Bladder microvascular endothelial cell (primary cell): Measurements from ENCODE around the gene RNASEL. TPM values are rescaled to one million over a fixed set of nuclear protein-coding genes. Genes with fewer than 3 reads are reported as not detected.

Source experiments
- total RNA-seq: library from RNA; depleted of rRNA; stranded (reverse); fragments of >200 nt; gene quantifications from 2 replicates; pipeline ENCODE4 v1.2.3, GENCODE V29; 2014

Gene RNASEL, protein sequence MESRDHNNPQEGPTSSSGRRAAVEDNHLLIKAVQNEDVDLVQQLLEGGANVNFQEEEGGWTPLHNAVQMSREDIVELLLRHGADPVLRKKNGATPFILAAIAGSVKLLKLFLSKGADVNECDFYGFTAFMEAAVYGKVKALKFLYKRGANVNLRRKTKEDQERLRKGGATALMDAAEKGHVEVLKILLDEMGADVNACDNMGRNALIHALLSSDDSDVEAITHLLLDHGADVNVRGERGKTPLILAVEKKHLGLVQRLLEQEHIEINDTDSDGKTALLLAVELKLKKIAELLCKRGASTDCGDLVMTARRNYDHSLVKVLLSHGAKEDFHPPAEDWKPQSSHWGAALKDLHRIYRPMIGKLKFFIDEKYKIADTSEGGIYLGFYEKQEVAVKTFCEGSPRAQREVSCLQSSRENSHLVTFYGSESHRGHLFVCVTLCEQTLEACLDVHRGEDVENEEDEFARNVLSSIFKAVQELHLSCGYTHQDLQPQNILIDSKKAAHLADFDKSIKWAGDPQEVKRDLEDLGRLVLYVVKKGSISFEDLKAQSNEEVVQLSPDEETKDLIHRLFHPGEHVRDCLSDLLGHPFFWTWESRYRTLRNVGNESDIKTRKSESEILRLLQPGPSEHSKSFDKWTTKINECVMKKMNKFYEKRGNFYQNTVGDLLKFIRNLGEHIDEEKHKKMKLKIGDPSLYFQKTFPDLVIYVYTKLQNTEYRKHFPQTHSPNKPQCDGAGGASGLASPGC
- 2.3 TPM in 2 replicates for total RNA-seq

DNA sequence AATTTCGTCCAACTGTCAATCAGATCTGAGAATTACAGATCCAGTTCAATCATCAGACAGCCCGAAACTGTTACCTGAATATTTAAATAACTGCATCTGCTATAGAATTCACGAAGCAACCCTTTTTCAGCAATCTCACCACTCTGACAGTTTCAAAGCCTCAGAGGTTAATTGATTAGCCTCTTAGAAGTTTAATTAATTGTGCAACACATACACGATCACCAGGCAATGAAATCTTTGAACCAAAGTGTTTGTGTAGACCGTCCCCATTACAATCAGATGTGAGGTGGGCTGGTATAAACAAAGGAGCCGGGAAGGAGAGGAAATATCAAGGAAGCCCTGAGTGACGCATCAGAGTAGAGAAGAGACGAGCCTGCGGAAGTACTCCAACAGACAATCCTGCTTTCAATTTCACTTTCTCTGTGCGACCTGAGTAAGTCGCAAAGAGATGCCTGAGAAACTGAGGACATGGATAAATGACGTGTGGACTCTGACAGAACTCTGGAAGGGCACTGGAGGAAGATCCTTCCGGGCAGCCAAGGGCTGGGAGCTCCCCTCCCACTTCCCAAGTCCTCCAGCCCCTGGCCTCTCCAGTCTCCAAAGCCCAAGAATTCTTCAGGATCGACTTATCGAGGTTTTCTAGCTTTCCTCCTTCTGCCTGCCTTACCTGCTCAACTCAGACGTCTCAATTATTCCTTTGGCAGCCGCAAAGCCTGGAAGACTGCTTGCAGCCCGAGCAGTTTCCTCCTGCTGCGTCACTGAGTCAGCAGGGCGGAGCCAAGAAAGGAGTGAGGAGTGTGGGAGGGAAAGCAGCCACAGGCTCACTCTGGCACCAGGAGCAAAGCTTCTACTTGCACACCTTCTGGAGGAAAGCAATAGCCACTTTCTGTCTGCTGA, at the start of gene RNASEL:
Gene RNASEL, minus strand, starts transcription at position 757 of the 897 bp plus-strand sequence. CDS start 2,450 bp downstream, outside the sequence.

DNA sequence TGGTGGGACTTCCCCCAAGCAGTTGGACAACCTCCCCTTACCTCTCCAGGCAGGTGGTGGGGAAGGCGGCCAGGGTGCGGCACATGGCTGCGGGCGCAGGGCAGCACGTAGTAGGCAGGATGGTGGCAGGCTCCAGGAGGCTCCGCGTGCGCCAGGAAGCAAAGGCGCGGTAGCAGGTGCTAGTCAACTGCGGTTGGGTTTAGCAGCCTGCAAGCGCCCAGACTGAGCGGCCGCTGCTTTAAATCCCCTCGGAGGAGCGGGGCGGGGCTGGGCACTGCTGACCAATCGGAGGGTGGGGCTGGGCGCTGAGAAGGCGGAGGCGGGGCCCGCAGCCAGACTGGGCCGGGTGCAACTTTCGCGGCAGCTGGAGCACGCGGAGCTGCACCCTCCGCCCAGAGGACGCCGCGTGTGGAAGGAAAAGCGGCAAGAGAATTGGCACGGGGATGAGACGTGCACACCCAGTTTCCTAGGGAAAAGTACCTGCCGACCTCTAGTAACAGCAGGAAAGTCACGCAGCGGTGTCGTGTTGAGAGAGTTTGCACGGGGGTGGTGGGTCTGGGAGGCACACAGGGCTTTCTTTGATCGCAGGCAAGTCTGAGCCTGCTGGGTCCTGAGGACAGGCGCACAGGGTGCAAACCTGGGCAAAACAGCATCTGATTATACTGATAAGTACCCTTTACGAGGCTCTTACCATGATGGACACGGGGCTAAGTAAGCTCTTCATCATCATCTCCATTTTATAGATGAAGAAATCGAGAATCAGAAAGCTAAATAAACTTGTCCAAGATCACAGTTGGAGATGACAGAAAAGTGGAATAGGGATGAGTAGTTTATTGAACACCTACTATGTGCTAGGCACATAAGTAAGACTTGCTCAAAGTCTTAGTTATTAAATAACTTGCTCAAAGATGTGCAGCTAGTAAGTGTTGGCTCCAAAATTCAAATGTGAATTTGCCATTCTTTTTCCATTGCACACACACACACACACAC, 15.4 kb upstream of the RNASEL start, which contains the start of gene RGS16:
Gene RGS16, minus strand, starts transcription at position 215 of the 990 bp plus-strand sequence. Its CDS starts 130 bp downstream, at position 85.

Other genes with a start within 250 kb of the RNASEL start
- gene GLUL, start 197.5 kb downstream of the RNASEL start, total RNA-seq = 205 and 346 TPM in 2 replicates
- not detected in 2 replicates for gene TEDDM1, start 188.6 kb downstream of the RNASEL start, total RNA-seq
- gene RGSL1, start 139.1 kb downstream of the RNASEL start, total RNA-seq = not detected in 2 replicates
- gene RGS16, start 15.1 kb upstream of the RNASEL start, total RNA-seq = 1.1 and 3.9 TPM in 2 replicates
- gene RGS8, start 95.3 kb upstream of the RNASEL start, total RNA-seq = under 0.01 TPM in 1 of 2 replicates, not detected in the other
- 3.9 and 4.4 TPM in 2 replicates for gene NPL, start 200.5 kb upstream of the RNASEL start, total RNA-seq